Activated CD8-positive, alpha-beta T cell treated with anti-CD3 and anti-CD28 coated beads for 36 hours (primary cell): ENCODE results near the gene CEND1. TPM values are rescaled to one million over a fixed set of nuclear protein-coding genes. Genes with fewer than 3 reads are reported as not detected.
A peak's percentile ranks its signal among the peaks of the same experiment; 100 is the strongest.
"Not testable (repeated sequence)": the region's sequence is repeated elsewhere in the genome, so short reads cannot be mapped to it uniquely, and the experiment has no call there.

Experiments used
- ATAC-seq: fragments of 200-7000 bp; cut with Tn5 transposase; one replicate; pipeline ENCODE4 v1.10.0; 2021; ENCODE audit warnings: mild to moderate bottlenecking, moderate library complexity
- CTCF ChIA-PET: fragments of 350-600 bp; sonication (Branson Sonifier 250); formaldehyde crosslinking; loops from one replicate; lab custom pipeline; 2021; ENCODE audit warnings: antibody characterized with exemption; lab: Charles Lee
- POLR2A ChIA-PET: fragments of 350-600 bp; sonication (Branson Sonifier 250); formaldehyde crosslinking; loops from one replicate; lab custom pipeline; 2021; ENCODE audit warnings: antibody characterized with exemption; lab: Charles Lee
- DNase-seq: peaks from one replicate; pipeline ENCODE4 v3.0.0-alpha.2; 2020
- H3K27ac Mint-ChIP-seq: one replicate; pipeline ENCODE4 v1.8.0; 2021; ENCODE audit warnings: mild to moderate bottlenecking, mixed read lengths
- H3K27me3 Mint-ChIP-seq: one replicate; pipeline ENCODE4 v1.8.0; 2021; ENCODE audit warnings: mixed read lengths
- H3K36me3 Mint-ChIP-seq: one replicate; pipeline ENCODE4 v1.8.0; 2021; ENCODE audit warnings: low read depth, mixed read lengths
- H3K4me1 Mint-ChIP-seq: one replicate; pipeline ENCODE4 v1.8.0; 2021; ENCODE audit warnings: low read depth, mixed read lengths
- H3K4me3 Mint-ChIP-seq: one replicate; pipeline ENCODE4 v1.8.0; 2021; ENCODE audit warnings: mild to moderate bottlenecking, moderate library complexity, mixed read lengths
- H3K9me3 Mint-ChIP-seq: one replicate; pipeline ENCODE4 v1.8.0; 2021; ENCODE audit warnings: mixed read lengths
- CTCF ChIP-seq: fragments of 200-600 bp; IDR thresholded peaks from one replicate; pipeline ENCODE4 v1.8.0; 2022; ENCODE audit warnings: antibody characterized with exemption, mild to moderate bottlenecking
- intact Hi-C: fragments of 100-400 bp; cut with micrococcal nuclease; formaldehyde crosslinking; loops from one replicate; pipeline ENCODE4 v1.10.0; 2022
- total RNA-seq, 2 experiments: library from RNA; stranded (reverse); gene quantifications; one replicate each; pipeline ENCODE4 v1.2.3, GENCODE V29; 2021

Gene CEND1
- total RNA-seq, 2 experiments from 2014 or later = 0.20 to 0.25 TPM

GRCh38 chr11:742571-743201, 47.2 kb downstream of the CEND1 start:
- intact Hi-C loops = no loop called here
- no peaks in the 10 kb centered on the region for H3K9me3 Mint-ChIP-seq
- no peak for ATAC-seq
- DNase-seq = no peak
- H3K4me3 Mint-ChIP-seq = no peak overlapping the region
- CTCF ChIA-PET = no interaction called here
- peaks cover 8% of the 10 kb centered on the region for H3K4me1 Mint-ChIP-seq
- no peaks in the 10 kb centered on the region for H3K27me3 Mint-ChIP-seq
- no peak overlapping the region for H3K27ac Mint-ChIP-seq
- TF ChIP-seq CTCF = no peak
- no peaks in the 10 kb centered on the region for H3K36me3 Mint-ChIP-seq
- POLR2A ChIA-PET = no interaction called here

GRCh38 chr11:742156-742546, 47.7 kb downstream of the CEND1 start:
- Mint-ChIP-seq H3K27ac (no peak overlapping the region), H3K4me3 (no peak overlapping the region), H3K4me1 (peaks cover 13% of the 10 kb centered on the region), H3K9me3 (no peaks in the 10 kb centered on the region), H3K27me3 (no peaks in the 10 kb centered on the region), H3K36me3 (no peaks in the 10 kb centered on the region)
- ChIA-PET CTCF (no interaction called here), POLR2A (no interaction called here)
- no peak for ATAC-seq
- DNase-seq = no peak
- no peak for TF ChIP-seq CTCF
- intact Hi-C loops = no loop called here

DNA sequence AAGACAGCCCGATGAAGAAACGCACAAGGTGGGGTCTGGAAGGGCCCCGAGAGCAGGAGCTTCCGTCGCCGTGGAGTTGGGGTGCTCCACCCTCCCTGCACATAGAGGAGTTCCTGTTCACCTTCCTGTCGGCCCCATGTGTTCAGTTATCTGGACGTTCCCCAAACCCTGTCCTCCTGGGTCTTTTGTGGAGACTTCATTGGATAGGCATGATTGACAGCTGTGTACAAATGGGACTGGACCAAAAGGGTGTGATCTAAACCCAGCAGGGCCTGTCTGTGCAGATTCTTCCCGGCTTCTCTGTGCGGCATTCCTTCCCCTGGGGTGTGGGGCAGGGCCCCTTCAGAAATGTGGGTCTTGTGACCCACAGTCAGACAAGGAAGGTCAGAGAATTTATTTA, 52.0 kb downstream of the CEND1 start:
- H3K36me3 Mint-ChIP-seq, H3K9me3 Mint-ChIP-seq, H3K27me3 Mint-ChIP-seq, H3K27ac Mint-ChIP-seq, DNase-seq, intact Hi-C loops: not testable (repeated sequence)
- peak; percentile 43 for ATAC-seq
- ChIA-PET CTCF (interaction anchor here (1.5 to 1.6 kb wide), 2 partner anchors 9 to 10 kb away, joined by 4 read pairs; partner anchors contain the start of gene TALDO1), POLR2A (interaction anchor here (1.0 kb wide), 1 partner anchor 25 kb away, joined by 3 read pairs; no protein-coding TSS in a partner anchor)
- Mint-ChIP-seq H3K4me3 (peak overlapping the region; percentile 24), H3K4me1 (peaks cover 13% of the 10 kb centered on the region)

- no peak for DNase-seq
- Mint-ChIP-seq H3K4me3 (peak overlapping the region; percentile 24), H3K27me3 (peaks cover 2% of the 10 kb centered on the region), H3K36me3 (no peaks in the 10 kb centered on the region), H3K27ac (no peak overlapping the region), H3K4me1 (peaks cover 13% of the 10 kb centered on the region), H3K9me3 (no peaks in the 10 kb centered on the region)
- TF ChIP-seq CTCF = no peak
- POLR2A ChIA-PET = interaction anchor here (1.0 kb wide), 1 partner anchor 26 kb away, joined by 3 read pairs; no protein-coding TSS in a partner anchor
- intact Hi-C loops = no loop called here
- CTCF ChIA-PET = interaction anchor here (1.5 to 1.6 kb wide), 2 partner anchors 9 to 10 kb away, joined by 4 read pairs; partner anchors contain the start of gene TALDO1
- ATAC-seq = peak; percentile 45
Measured at GRCh38 chr11:737366-737765, 52.5 kb downstream of the CEND1 start.

Other genes with a start within 250 kb of the CEND1 start
- gene LMNTD2, start 229.4 kb downstream of the CEND1 start, total RNA-seq = 1 to 10 TPM in 1 of 2 experiments, under 1 TPM in 1; 0.88 to 1.3 TPM
- 10 to 100 TPM; 16.8 to 17.3 TPM for gene RASSF7, start 229.1 kb downstream of the CEND1 start, total RNA-seq
- gene PHRF1, start 213.6 kb downstream of the CEND1 start, total RNA-seq = 10 to 100 TPM; 43.1 to 44.5 TPM
- 10 to 100 TPM; 34.6 to 37.5 TPM for gene IRF7, start 174.1 kb downstream of the CEND1 start, total RNA-seq
- gene CDHR5, start 165.1 kb downstream of the CEND1 start, total RNA-seq = not detected
- not detected for gene SCT, start 162.9 kb downstream of the CEND1 start, total RNA-seq
- under 1 TPM; 0.88 to 0.89 TPM for gene DRD4, start 152.8 kb downstream of the CEND1 start, total RNA-seq
- gene DEAF1, start 94.9 kb downstream of the CEND1 start, total RNA-seq = 10 to 100 TPM; 59.1 to 59.3 TPM
- gene TMEM80, start 94.3 kb downstream of the CEND1 start, total RNA-seq = 10 to 100 TPM; 10.6 to 12.5 TPM
- gene EPS8L2, start 83.9 kb downstream of the CEND1 start, total RNA-seq = 10 to 100 TPM; 15.0 to 16.7 TPM
- gene TALDO1, start 42.6 kb downstream of the CEND1 start, total RNA-seq = 100 to 1,000 TPM; 234 to 241 TPM
- gene GATD1, start 12.6 kb downstream of the CEND1 start, total RNA-seq = 10 to 100 TPM; 45.8 to 48.8 TPM
- gene SLC25A22, start 8.2 kb upstream of the CEND1 start, total RNA-seq = 10 to 100 TPM; 33.3 to 36.7 TPM
- 10 to 100 TPM; 29.9 to 30.6 TPM for gene PIDD1, start 15.1 kb upstream of the CEND1 start, total RNA-seq
- 1,000 to 10,000 TPM; 3,638 to 3,686 TPM for gene RPLP2, start 19.9 kb upstream of the CEND1 start, total RNA-seq
- 10 to 100 TPM; 29.7 to 32.0 TPM for gene PNPLA2, start 28.8 kb upstream of the CEND1 start, total RNA-seq
- 1 to 10 TPM; 2.1 to 2.4 TPM for gene CRACR2B, start 37.8 kb upstream of the CEND1 start, total RNA-seq
- gene CD151, start 42.9 kb upstream of the CEND1 start, total RNA-seq = 10 to 100 TPM; 45.9 to 46.5 TPM
- 10 to 100 TPM; 83.0 to 89.2 TPM for gene POLR2L, start 52.4 kb upstream of the CEND1 start, total RNA-seq
- 10 to 100 TPM; 15.4 to 16.0 TPM for gene TSPAN4, start 52.8 kb upstream of the CEND1 start, total RNA-seq
- 10 to 100 TPM; 69.8 to 72.0 TPM for gene CHID1, start 120.7 kb upstream of the CEND1 start, total RNA-seq
- 10 to 100 TPM; 34.0 to 34.6 TPM for gene AP2A2, start 135.8 kb upstream of the CEND1 start, total RNA-seq
- not detected for gene MUC6, start 246.6 kb upstream of the CEND1 start, total RNA-seq